GM21528 (cell line): ENCODE measurements around the gene EFCAB13.

Source experiments
- ATAC-seq: cut with Tn5 transposase; IDR thresholded peaks from one replicate; pipeline ENCODE4 v1.9.1; 2021; ENCODE audit warnings: mild to moderate bottlenecking, moderate library complexity; ENCODE audit not compliant: unreplicated experiment, low FRiP score

Gene EFCAB13, protein sequence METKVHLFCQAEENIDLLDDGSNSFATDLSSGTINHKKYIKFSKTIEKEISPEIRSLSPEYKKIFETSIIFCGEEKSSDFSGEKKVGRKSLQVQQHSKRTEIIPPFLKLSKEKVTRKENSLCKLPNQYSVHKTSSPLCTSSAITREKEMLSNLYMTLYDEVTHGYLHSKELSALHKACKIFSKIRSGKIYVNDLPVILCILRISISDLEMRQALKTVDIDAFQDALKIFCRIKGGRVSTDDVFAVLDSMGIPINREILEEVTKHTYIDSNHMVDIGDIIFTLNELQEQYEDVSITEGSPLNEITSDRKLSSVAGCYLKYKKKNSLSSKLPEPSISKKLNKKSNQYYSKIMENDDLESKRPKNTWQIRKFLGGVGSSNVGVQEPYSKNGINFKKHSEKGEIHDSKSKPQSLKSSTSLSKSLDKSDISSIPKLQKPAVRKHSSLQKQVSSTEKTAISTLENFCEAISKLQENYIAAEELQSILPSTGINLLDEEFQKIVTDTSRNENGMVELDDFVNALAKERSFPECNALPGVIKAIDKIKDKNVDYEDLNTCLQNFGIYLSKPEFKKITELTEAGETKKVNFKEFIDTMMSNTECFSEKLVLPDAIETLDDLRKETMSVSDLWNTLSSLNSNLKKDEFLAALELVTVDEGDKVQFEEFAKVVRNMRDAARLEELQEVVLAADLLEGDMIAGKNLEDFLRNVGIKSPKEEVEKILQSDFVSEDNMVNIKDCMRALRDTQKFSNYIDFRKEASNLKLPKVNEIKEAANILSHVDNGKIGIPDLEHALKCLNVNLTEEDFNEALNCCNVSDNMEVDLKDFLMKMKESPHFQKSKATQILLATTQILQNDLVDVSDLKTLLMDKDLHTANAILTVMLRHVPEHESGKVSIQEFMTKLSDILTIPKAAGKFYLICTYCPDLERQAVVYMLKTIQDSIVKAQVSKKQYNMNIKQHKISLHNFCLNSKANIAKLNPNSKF

DNA sequence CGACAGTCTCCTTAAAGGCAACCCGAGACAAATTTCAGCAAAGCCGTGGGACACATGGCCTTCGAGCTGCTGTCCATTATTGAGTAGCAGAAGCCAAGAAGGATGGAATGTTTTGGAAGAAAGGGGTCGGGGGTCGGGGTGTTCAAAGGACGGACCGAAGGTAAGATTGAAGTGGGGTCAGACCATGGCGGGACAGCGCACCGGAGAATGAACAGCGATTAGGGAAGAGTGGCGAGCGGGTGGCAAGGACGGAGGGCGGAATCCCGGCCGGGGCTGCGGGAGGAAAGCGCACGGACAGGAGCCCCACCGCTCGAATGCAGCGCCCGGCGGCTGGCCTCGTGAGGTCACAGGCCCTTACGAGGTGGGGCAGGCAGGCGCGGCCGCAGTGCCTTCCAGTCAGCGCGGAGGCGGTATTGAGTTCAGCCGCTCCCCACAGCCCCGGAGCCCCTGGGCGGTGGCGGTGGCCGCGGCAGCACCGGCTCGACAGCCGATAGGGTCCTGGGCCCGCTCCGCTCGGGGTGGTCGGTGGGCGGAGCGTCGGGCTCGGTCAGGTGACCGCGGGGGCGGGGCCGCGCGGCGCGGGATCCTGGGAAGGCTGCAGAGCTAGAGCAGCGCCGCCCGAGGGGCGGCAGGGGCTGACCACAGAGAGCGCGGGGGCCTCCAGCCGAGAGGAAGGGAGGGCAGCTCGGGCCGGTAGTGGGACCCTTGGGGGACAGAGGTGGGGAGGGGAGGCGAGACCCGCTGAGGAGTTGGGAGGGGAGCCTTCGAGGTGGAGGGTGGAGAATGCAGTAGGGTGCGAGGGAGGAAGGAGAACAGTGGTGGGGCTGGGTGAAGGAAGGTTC is at the start of gene EFCAB13:
Gene EFCAB13 (plus strand): TSS at position 574 of the 842 bp plus-strand sequence. CDS start 4,399 bp downstream, outside the sequence.
- peak; percentile 84 for ATAC-seq

DNA sequence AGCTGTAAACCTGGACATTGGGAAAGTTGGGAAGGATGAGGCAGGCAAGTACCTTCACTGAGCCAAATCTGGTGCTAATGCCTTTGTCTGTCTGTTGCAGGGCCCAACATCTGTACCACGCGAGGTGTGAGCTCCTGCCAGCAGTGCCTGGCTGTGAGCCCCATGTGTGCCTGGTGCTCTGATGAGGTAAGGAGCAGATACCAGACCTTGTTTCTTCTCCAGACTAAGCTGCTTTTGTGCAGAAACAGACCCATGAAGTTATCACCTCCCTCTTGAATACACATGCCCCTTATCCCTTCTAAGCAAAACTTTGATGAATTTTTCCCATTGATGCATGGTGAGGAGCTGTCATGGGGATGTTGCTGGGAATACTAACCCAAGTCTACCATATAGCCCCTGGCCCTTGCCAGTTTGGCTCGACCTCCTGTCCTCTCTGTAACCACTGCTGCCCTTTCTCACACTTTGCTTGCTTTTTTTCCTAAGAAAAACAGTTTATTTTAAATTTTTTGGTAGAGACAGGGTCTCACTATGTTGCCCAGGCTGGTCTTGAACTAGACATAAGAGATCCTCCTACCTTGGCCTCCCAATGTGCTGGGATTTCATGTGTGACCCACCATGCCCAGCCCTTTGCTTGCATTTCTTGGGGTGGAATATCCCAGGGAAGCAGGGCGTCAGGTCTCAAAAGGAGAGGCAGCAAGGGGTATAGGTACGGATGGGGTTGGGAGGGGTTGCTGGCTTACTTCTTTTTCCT is 49.3 kb upstream of the EFCAB13 start:
- ATAC-seq = no peak

DNA sequence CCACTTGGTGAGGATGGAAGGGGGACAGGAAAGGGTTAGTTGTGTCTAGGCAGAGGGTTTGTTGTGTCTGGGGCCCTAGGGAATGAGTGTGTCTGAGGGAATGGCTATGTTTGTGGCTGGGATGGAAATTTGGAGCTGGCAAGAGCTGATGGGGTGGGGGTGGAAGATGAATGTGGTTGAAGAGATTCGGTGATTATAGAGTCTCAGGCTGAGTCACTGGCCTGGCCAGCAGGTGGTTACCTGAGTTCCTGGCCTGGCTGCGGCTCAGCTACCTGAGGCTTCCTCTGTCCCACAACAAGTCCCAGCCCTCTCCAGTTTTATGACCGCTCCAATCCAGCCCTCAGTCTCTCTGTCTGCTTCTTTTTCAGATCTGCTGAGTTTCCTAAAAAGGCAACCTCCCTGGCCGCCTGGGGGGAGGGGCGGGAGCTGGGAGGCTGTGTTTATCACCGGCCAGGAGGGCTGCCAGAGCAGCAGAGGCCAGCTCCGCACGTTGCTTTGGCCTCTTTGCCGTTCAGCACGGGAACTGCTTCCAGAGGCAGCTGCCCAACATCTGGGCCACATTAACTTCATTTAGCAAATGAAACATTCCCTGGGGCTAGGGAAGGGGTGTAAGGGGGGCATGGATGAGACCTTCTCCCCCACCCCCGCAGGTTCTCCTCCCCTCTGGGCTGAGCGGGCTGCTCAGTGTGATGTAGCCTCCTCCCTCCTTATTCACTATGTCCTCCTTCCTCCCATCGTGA is 48.3 kb upstream of the EFCAB13 start:
- ATAC-seq = no peak

DNA sequence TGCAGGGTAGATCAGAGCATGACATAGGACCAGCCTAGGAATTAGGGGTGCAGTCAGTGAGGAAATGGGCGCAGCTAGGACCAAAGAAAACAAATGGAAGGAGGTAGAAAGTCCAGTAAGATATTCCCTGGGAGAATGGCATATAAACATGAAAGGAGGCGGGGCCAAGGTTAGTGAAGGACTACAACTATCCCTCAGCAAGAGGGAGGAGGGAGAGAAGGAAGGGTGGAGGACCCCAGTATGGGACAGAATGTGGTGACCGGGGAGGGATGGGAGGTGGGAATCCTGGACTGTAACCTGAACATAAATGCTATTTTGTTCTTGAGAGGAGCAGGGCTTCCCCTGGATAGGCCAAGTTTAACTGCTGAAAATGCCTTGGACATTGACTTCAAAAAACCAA is 47.3 kb upstream of the EFCAB13 start:
- ATAC-seq = no peak

DNA sequence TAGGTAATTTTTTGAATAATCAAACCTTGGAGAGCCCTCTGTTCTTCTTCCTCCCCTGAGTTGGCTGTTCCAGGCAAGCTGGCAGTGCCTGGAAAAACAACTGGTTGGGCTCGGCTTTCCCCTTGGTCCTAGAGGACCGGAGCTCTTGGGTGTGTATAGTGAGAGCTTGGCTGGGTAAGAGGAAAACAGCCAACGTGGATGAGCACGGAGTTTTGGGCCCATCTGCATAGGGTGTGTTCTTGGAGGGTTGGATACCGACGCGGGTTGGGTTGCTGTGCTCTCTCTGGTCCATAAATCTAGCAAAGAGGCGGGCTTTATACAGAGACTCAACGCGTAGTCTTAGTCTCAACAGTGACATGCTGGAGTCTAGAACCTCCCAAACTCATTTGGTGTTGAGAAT is 46.9 kb upstream of the EFCAB13 start:
- ATAC-seq = no peak

DNA sequence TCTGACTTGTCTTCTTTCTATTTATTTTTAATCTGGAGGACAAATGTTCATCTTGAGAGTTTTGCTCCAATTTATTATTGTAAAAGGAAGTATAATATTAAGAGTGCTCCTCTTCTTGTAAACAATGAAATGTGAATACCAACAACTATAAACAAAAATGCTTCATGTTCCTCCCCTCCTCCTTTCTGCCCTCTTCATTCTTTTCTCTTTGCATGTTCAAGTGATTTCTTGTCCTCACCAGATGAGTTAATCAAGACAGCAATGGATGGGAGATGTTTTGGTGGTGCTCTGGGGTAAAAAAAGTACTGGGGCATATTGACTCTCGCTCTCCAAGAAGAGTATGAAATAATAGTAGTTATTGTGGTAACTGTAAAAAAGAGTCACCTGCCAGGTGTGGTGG is 45.8 kb upstream of the EFCAB13 start:
- ATAC-seq = no peak

DNA sequence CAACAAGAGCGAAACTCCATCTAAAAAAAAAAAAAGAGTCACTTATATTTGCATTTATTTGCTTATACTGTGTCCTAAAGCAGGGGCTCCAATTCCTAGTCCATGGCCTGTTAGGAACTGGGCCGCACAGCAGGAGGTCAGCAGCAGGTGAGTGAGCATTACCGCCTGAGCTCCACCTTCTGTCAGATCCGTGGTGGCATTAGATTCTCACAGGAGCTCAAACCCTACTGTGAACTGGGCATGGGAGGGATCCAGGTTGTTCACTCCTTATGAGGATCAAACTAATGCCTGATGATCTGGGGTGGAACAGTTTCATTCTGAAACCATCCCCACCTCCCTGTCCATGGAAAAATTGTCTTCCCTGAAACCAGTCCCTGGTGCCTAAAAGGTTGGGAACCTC is 45.2 kb upstream of the EFCAB13 start:
- ATAC-seq = no peak

DNA sequence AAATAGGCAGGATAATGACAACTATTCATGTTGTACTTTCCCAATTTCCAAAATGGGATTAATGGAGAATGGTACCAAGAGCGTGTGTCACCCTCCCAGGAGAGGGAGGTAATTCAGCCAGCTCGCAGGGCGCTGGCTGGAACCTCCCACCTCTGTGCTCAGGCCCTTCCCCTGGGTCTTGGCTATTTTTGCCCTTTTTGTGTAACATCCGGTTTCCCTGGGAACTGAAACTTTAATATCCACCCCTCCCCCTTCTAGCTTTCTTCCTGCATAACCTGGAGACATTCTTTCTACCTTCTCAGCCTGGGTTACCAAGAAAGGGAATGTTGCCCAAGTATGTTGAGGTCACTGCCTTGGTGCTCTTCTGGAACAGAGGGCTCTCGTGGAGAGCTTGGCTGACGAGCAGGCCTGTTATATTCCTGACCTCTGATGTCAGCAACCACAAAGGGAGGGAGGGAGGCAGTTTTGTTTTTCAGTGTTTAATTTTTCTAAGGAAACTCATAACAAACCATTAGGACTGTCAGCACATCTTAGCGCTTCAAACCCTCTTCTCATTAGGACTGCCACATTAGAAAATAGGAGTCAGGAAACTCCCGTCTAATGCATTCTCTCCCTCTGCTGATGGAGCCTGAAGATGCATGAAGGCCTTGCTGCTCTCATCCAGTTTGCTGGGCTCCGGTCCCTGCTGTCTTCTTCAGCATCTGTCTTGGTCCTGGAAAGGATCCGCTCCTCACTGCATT is 44.5 kb upstream of the EFCAB13 start:
- ATAC-seq = no peak

DNA sequence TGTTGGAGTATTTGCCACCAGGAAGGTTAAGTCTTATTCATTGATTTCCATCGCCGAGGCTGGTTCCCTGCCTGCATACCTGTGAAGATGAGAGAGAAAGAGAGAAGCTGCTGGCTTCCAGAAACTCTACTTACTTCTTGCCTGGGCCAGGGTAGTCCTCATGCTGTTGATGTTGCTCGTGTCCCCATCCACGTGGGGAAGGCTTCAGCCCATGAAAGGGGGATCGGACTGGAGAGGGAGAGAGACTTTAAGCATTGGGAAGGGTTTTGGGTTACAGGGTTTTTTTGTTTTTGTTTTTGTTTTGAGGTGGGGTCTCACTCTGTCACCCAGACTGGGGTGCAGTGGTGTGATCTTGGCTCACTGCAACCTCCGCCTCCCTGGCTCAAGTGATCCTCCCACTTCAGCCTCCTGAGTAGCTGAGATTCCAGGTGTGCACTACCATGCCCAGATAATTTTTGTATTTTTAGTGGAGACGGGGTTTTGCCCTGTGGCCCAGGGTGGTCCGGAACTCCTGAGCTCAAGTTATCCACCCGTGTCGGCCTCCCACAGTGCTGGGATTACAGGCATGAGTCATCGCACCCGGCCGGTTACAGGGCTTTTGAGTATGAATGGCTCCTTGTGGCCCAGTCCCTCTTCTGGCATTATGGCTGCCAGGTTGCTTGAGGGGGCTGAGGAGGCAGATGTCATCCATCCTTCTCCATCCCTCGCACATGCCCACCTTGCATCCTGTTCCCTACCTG is 43.5 kb upstream of the EFCAB13 start:
- ATAC-seq = no peak

DNA sequence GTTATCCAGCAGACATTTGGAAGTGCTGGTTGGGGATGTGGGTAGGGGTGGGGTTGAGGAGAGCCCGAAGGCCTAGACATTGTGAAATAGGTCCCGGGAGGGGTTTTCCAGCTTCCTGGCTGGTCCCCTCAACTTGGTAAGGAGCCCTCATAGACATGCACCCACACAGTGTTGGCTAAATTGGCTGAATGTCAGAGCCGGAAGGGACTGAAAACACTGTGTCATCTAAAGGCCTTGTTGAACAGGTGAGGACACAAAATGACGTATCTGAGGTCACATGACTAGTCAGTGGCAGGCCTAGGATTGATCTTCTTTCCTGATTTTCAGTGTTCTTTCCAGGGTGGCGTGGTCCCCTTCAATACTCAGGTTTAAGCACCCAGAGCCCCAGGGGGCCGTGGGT is 42.5 kb upstream of the EFCAB13 start:
- no peak for ATAC-seq

DNA sequence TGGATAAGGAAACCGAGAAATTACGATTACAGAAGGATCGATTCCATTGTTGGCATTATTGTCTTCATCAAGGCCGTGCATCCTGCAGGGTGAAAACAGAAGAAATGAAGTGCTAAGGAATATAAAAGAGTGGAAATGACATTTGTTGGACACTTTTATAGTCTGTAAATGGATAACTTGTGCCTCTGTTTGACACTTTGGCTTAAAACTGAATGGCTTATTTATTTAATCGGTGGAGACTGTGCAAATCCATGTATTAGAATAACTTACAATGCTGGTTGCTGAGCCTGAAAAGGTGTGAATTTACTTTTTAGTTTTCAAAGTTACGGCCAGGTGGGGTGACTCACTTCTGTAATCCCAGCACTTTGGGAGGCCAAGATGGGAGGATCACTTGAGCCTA is 38.8 kb upstream of the EFCAB13 start:
- ATAC-seq = no peak

DNA sequence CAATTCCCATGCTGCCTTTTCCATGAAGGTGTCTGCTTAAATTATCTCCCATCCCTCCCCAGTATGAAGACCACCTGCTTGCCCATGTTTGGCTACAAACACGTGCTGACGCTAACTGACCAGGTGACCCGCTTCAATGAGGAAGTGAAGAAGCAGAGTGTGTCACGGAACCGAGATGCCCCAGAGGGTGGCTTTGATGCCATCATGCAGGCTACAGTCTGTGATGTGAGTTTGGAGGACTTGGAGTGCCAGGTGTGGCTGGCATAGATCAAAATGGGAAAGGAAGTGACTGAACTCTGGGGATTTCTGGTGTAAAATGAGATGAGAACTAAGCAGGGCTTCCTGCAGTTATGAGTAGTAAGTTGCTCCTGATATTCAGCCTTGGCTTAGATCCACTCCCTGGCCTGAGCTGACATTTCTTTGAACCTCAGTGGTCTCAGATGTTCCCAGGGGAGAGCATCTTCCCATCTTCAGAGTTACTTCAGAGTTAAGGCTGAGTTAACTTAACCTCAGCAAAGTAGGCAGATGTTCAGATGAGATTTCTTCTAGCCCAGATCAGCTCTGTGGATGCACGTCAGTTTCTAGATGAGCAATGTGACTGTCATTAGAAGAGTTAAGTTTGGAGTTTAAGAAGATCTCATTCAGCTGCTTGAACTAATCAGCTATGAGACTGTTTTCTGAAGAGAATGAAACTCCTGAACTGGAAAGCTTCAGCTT is 37.4 kb upstream of the EFCAB13 start:
- ATAC-seq = peak; percentile 62

DNA sequence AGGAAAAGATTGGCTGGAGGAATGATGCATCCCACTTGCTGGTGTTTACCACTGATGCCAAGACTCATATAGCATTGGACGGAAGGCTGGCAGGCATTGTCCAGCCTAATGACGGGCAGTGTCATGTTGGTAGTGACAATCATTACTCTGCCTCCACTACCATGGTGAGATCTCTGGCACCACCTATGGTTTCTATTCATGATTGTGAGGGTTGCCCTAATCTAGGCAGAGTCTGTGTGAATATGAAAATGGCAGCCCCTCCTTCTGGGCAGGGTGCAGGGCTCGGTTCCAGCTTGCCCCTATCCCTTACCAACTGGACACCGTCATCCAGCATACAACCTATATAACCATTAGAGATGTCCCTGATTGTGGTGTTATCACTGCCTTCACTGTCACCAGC is 36.7 kb upstream of the EFCAB13 start:
- ATAC-seq = no peak

DNA sequence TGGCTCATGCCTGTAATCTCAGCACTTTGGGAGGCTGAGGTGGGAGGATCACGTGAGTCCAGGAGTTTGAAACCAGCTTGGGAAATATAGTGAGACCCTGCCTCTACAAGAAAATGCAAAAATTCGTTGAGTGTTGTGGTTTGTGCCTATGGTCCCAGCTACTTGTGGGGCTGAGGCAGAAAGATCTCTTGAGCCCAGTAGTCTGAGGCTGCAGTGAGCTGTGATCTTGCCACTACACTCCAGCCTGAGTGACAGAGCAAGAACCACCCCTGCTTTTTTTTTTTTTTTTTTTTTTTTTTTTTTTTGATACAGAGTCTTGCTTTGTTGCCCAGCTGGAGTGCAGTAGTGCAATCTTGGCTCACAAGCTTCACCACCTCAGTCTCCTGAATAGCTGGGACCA is 36.1 kb upstream of the EFCAB13 start:
- ATAC-seq = no peak

DNA sequence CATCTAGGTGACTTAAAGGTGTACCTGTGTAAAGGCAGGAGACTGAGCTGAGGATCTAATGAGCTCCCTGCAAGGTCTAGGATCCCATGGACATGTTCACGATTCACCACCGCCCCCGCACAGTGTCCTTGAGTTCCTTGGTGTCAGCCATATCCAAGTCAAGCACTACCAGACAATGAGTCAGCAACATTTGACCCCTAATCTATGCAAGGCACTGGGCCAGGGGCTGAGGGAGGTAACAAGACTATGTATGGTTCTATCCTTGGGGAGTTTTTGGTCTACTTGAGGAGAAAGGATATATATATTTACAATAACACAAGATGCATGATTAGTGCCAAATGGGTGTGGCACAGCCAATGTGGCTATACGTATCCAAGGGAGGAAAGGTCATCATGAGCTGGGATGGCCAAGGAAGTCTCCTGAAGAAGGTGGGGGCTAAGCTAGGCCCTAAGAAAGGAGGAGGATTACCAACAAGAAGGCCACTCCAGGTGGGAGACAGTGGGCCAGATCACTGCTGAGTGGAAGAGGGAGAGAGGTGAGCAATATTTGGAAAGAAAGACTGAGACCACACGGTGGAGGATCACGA is 35.1 kb upstream of the EFCAB13 start:
- no peak for ATAC-seq

DNA sequence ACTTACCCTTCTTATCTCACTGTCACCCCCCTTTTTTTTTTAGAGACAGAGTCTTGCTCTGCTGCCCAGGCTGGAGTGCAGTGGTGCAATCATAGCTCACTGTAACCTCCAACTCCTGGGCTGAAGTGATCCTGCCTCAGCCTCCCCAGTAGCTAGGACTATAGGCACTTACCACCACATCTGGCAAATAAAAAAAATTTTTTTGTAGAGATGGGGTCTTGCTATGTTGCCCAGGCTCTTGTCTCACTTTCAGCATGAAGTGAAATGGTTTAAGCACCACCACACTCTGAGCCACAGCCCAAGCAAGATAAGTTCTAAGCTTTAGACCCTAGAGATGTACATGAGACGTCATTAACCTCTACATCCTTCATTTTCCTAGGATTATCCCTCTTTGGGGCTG is 34.5 kb upstream of the EFCAB13 start:
- no peak for ATAC-seq

DNA sequence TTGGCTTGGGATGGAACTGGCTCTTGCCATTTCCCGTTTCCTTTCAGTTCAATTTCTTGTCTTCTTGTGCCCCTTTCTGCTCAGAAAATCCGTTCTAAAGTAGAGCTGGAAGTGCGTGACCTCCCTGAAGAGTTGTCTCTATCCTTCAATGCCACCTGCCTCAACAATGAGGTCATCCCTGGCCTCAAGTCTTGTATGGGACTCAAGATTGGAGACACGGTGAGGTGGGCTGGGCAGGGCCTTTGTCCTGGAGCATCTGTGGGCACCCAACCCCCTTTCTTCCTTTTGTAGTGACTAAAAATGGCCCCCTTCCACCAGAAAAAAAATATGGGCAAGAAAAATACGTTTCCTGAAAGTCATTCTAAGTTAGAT is 32.9 kb upstream of the EFCAB13 start:
- no peak for ATAC-seq
